Measurements from ENCODE around the gene GALNT6.

Gene GALNT6, protein sequence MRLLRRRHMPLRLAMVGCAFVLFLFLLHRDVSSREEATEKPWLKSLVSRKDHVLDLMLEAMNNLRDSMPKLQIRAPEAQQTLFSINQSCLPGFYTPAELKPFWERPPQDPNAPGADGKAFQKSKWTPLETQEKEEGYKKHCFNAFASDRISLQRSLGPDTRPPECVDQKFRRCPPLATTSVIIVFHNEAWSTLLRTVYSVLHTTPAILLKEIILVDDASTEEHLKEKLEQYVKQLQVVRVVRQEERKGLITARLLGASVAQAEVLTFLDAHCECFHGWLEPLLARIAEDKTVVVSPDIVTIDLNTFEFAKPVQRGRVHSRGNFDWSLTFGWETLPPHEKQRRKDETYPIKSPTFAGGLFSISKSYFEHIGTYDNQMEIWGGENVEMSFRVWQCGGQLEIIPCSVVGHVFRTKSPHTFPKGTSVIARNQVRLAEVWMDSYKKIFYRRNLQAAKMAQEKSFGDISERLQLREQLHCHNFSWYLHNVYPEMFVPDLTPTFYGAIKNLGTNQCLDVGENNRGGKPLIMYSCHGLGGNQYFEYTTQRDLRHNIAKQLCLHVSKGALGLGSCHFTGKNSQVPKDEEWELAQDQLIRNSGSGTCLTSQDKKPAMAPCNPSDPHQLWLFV

DNA sequence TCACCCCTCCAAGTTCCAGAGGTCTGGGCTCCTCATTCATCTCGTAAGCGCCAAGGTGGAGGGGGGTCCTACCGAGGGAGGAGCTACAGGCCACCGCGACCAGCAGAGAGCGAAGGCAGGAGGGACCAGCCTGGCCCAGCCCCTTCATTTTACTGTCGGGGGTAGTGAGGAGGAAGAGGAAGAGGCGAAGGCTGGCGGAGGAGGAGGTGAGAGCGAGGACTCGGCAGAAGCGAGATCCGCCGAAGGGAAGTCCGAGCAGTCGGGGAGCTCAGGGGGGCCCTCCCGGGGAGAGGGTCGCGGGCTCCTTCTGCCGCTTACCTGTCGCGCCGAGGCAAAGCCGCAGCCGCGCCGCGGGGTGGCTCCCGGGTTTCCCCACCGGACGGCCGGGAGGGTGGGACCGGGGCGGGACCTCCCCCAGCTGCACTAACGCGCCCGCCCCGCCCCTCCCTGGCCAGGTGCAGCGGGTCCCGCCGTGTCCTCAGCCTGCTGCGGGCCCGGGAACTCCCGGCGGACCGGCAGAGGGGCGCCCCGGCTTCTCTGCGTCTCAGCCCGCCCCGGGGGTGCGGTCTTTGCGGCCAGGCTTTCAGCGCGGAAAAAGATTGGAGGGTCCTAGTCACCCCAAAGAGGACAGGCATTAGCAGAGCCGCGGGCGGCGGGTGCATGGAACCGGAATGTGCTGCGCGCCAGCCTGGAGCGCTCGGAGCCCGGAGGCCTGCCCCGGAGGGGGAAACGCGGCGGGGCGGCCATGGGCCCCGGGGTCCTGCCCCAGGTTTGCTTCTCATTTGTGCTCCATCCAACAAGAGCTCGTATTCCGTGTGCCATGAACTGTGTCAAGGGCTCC is at the start of gene GALNT6:
GALNT6 (minus strand) TSS at position 124 of the 841 bp plus-strand sequence. CDS start 11,625 bp downstream, outside the sequence.
- DNase-seq (ENCODE audit: low spot score): peak; percentile 67

DNA sequence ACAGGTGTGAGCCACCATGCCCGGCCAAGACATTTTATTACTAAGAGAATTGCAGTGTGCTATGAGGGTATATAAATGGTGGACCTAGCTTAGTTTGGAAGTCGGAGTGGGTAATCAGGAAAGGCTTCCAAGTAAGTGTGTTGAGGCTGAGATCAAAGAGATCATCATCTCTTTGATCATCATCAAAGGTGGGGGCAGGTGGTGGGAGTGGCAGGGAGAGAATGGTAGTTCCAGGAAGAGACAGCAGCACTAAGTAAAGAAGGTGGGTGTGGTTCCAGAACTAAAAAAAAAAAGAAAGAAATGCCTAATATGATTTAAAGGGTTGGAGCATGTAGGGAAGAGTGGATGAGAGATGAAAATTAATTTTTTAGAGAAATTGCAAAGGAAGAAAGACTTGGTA is 48.1 kb upstream of the GALNT6 start:
- no peak for DNase-seq (ENCODE audit: low spot score)

DNA sequence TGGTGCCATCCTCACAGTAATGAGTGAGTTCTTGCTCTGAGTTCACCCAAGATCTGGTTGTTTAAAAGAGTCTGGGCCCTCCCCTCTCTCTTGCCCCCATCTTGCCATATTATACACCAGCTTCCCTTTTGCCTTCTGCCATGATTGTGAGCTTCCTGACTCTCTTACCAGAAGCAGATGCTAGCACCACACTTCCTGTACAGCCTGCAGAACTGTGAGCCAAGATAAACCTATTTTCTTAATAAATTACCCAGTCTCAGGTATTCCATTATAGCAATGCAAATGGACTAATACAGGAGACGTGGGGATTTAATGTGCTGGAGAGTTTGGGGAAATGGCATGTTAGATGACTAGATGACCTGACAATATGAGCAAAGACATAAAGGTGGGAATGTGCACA is 46.2 kb upstream of the GALNT6 start:
- DNase-seq (ENCODE audit: low spot score): no peak

DNA sequence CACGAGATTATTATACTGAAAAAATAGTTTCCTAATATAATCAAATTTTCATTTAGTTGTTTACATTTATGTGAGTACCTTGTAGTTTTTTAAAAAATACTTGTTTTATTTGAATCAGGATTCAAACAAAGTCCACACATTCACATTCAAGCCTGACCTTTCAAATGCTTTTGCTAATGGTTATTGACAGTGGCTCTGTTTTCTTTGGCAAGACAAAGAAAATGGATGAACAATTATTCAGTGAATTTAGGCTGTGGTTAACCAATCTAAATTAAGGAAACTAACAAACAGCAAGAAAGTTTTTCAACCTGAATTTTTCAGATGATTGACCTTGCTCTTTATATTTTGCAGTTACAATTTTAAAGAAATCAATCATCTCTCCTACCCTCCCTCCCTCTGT is 43.1 kb upstream of the GALNT6 start:
- DNase-seq (ENCODE audit: low spot score): no peak

DNA sequence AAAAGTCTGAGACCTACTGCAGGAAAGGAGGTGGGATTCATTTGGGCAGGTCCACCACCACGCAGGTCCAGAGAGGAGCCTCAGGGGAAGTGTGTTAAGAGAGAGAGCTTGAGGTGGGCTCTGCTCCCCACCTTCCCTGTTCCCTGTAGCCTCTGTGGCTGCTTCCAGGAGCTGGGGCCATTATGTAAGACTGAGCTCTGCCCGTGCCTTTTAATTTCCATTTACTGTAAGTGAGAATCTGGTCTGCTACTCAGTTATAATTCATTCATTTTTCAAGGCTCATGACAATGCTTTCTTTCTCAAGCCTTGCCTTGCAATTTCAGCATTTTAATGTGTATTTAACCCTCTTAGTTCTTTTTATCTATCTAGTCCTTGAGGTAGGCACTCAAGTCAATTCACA is 41.7 kb upstream of the GALNT6 start:
- no peak for DNase-seq (ENCODE audit: low spot score)

DNA sequence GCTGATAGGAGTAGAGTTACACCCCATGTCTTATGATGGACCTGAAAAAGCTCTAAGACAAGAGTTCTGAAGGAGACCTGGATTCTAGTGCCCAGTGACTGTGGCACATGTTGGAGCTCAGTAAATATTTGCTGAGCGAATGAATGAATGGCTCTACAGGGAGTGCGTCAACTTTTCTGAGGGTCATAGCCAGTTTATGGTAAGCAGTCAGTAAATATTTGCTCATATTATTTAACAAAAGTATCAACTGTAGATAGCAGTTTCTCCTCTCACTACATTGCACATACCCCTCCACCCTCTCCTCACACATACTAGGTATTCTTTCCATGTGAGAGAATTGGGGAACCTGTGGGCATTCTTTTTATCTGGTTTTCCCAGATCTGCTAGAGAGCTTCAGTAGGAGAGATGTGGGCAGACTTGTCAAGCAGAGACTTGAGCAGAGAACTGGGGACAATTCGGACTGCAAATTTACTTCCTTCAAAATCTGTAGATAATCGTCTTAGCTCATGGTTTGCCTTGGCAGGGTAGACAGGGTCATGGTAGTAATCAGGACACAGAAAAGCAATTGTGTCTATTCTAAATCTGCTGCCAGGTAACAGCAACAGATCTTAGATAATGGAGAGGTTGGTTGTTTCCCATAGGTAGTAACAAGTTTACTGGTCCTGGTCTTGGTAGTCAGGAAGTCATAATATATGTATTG is 39.1 kb upstream of the GALNT6 start:
- no peak for DNase-seq (ENCODE audit: low spot score)

DNA sequence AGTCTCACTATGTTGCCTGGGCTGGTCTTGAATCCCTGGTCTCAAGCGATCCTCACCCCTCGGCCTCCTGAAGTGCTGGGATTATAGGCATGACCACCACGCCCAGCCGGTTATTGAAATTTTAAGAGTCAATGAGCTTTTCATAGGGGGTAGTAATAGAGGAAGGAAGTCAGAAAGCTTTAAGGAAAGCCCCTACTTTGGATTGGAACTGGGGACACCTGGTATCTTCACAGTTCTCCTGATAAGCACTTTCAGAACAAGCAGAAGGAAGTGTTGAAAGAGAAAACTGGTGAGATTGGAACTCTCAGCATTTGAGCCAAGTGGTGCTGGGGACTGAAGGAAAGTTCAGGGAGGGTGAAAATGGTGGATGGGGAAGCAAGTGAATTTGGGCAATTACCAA is 38.5 kb upstream of the GALNT6 start:
- DNase-seq (ENCODE audit: low spot score): no peak

DNA sequence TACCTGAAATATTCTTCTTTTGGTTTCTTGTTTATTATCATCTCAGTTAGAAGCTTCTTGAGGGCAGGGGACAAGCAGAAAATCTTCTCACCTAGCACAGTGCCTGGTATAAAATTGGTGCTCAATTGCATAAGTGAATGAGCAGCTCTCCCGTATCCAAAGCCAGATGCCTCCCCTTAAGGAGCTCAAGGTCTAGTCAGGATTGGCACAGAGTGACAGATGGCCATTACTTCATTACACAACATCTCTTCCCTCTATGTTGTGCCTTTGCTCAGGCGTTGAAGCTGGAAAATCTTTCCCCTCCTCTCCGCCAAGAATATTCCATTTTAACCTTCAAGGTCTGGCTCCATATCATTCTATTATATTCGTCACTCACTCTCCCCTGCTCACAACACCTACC is 37.0 kb upstream of the GALNT6 start:
- peak; percentile 57 for DNase-seq (ENCODE audit: low spot score)

DNA sequence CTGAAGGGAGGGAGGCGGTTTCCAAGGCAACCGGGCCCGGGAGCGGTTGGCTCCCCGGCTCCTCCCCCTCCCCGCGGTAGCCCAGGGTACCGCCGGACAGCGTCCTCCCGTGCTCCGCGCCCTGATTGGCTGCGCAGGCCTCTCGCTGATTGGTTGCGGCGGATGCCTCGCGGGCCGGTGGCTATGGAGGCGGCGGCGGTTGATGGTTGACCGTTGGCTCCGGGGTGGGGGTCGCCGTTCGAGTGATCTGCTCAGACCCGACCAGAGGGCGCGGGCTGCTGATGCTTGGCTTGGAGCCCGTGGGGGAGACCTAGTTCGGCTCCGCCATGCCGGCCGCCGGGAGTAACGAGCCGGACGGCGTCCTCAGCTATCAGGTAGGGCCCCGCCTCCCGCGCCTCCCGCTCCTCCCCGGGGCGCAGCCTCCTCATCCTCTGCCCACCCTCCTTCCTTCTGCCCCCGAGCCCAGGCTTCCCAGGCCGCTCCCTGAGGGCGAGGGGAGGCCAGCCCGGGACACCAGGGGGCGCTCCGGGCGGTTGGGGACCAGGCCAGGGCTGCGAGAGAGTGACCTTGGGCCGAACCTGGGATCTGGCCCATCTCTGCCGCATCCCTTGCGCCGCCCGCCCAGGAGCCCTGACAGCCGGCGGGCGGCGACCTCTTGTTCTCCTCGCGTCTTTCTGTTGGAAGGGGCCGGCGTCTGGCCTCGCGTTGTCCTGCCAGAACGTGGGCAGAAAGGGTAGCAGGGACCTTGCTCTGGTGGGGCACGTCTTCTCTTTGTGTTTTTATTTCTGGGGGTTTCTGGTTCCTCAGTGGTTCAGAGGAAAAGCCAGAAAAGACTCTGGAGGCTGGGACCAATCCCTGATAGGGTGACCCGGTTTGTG is 33.7 kb upstream of the GALNT6 start, which contains the start of gene SLC4A8:
SLC4A8 (plus strand) TSS at position 170 of the 878 bp plus-strand sequence; CDS start at position 327, 157 bp downstream.
- peak; percentile 95 for DNase-seq (ENCODE audit: low spot score)

DNA sequence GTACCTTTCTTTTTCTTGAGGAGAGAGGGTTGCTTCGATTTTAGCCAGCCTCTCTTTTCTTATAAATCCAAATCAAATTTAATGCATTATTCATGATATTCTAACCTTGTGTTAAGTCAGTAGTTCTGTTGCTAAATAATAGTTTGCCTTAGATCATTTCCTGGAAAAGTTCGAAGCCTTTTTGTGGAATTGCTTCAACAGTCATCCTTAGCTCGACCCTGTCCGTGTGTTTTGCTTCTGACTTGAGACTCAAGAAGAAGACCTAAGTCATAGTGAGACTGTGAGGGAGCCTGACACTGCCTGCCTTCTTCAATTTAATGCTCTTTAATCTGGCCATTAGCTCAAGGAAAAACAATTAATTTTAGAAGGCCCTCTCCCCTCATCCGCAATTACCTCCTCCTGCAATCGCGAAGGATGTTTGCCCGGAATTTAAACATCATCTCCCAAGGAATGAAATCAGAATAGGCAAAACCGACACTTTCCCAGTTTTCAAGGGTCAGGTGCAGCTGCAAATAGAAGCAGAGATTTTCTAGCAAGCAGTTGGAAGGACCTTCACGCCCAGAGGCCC is 33.0 kb upstream of the GALNT6 start:
- no peak for DNase-seq (ENCODE audit: low spot score)

DNA sequence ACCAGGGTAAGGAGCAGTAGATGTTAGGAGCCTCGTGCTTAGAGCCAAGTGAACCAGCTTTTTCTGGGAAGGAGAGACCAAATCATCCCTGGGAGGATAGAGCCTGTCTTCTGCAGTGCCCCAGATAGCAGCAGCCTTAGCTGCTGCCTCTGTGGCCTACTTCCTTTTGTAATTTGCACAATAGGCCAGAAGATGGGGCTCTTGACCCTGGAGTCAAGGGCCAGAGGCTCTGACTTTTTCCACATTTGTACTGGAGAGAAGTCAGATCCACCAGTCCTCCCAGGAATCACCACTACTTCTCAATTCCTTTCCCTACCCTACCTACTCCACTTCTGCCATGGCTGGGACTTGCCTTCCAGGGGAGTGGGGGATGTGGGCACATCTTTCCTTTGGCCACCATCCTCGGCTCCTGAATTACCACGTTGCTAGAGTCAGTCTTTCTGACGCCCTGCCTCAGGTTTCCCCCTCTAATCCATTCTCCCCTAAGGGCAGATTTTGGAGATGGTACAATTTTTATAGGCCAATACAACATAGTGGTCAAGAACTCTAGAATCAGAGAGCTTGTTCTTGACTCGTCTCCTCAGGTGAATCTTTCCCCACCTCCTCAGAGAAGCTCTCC is 30.2 kb upstream of the GALNT6 start:
- DNase-seq (ENCODE audit: low spot score): peak; percentile 77

DNA sequence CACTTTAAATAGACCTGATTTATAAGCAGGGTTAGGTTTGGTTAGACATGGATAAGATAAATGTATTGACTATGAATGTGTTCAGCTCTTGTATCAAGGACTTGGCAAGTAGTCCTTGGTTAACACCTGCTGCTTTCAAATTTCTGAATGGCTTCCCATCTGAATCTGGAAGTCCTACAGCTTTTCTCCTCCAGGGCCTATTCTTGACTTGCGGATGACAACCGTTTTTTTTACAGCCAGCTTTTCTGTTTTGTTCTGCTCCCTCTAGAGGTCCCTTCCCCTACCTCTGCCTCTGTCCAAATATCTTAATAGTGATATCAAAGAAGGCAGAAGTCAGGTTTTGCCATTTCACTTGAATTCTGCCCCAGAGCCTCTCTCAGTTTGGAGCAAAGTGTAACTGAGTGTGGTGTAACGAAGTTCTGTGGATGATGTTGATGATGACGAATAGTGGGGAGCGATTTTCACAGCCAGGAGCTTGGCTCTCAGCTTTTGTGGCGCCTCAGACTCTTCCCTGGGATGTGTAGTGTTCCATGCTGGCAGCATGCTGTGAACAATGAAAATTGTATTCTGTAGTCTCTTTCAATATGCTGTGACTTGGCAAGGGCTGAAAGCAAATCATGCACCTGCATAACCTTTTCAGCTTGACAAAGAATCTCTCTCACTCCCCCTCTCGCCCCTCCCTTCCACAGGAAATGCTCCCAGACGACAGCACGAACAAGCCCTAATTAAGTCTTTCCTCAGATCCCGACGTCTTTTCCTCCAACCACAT is 28.4 kb upstream of the GALNT6 start:
- DNase-seq (ENCODE audit: low spot score): no peak

DNA sequence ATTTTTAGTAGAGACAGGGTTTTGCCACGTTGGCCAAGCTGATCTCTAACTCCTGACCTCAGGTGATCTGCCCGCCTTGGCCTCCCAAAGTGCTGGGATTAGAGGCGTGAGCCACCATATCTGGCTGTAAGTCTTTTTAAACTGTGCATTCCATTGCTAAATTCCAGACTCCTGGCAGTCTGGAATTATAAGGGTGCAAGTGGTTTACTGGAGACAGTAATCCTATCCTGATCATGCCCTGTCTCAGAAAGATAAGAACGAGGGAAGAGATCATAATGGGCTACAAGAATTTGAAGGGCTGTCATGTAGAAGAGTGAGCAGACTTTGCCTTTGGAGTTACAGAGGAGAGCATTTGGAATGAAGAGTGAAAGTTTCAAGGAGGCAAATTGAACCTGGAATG is 26.6 kb upstream of the GALNT6 start:
- no peak for DNase-seq (ENCODE audit: low spot score)

DNA sequence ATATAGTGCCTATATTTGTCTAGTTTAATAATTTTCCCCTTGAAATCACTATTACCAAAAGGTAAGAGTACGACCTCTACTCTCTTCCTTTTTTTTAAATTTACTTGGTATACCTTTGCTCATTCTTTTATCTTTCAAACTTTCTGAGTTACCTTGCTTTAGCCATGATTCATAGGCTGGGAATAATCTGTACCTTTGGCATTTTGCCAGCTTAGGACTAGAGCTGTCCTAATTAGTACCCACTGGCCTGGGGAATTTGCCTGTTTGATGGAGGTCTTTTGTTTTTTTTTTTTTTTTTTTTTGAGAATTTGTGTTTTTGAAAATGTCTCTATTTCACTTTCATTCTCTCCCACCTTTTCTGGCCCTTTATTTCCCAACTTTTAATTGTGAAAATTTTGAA is 24.7 kb upstream of the GALNT6 start:
- no peak for DNase-seq (ENCODE audit: low spot score)

DNA sequence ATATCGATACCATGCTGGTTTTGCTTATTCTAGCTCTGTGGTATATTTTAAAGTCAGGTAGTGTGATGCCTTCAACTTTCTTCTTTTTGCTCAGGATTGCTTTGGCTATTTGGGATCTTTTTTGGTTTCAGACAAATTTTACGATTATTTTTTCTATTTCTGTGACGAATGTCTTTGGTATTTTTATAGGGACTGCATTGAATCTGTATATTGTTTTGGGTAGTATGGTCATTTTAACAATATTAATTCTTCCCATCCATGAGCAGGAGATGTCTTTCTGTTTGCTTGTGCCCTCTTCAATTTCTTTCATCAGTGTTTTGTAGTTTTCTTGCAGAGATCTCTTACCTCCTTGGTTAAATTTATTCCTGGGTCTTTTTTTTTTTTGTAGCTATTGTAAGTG is 22.6 kb upstream of the GALNT6 start:
- DNase-seq (ENCODE audit: low spot score): no peak

DNA sequence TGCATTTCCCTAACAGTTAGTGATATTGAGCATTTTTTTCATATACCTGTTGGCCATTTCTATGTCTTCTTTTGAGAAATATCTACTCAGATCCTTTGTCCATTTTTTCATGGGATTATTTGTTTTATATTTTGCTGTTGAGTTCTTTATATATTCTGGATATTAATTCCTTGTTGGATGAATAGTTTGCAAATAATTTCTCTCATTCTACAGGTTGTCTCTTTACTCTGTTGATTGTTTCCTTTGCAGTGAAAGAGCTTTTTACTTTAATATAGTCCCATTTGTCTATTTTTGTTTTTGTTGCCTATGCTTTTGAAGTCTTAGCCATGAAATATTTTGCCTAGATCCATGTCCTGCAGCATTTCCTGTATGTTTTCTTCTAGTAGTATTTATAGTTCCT is 21.9 kb upstream of the GALNT6 start:
- no peak for DNase-seq (ENCODE audit: low spot score)

DNA sequence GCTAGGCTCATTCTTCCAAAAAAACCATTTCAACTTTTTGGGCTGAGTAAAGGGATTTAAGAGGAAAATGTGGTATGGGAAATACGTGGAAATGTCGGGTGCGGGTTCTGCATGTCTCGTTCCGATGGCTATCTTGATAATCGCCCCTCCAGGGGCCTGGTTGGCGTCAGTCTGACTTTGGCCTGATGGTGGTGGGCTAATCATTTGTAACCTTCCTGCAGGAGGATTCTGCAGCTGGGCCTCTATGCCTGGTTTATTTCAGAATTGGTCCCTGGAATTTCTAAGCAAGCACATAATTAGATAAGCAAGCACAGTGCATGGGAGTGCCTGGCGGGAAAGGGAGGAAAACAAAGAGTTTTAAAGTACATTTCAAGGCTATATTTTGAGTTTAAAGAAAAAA is 18.6 kb upstream of the GALNT6 start:
- no peak for DNase-seq (ENCODE audit: low spot score)

DNA sequence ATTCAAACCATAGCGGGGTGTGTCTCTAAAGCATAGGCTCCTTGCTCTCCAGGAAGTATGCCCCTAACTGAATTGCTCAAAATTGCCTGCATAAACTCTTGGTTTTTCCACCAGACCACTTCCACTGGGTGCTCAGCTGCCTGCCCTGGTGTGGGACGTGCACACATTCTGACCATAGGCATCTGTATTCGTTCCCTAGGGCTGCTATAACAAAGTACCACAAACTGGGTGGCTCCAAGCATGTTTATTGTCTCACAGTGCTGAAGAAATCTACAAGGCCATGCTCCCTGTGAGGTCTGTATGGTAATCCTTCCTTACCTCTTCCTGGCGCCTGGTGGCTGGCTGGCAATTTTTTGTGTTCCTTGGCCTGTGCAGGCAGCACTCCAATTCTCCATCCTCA is 16.4 kb upstream of the GALNT6 start:
- DNase-seq (ENCODE audit: low spot score): no peak

DNA sequence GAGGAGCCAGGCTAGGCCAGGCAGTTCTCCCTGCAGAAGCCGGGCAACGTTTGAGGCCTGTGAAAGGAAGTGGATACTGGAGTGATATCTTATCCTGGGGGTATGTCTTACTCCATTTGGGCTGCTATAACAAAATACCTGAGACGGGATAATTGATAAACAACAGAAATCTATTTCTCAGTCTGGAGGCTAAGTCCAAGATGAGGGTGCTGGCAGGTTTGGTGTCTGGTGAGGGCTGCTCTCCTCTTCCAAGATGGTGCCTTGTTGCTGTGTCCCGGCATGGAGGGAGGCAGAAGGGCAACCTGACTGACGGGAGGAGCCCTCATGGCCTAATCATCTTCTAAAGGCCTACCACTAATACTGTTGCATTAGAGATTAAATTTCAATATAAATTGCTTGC is 15.7 kb upstream of the GALNT6 start:
- DNase-seq (ENCODE audit: low spot score): no peak

DNA sequence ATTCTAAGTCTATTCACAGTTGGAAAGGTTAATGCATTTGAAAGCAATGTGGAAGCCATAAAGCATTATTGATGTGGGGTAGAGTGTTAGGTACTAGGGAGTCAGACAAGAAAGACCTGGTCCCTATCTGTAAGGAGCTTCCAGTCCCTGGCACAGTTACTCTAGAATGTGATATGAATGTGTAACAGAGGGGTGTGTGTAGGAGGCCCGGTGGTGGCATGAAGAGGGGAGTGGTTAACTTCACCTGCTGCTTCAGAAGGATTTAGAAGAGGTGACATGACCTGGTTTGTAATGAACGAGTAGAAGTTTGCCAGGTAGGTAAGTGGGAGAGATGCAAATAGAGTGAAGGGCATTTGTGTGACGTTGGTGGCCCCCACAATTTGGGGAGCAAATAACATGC is 15.1 kb upstream of the GALNT6 start:
- DNase-seq (ENCODE audit: low spot score): no peak
